Neuronal stem cell (in vitro differentiated cells): ENCODE data around the gene ERC2.

ENCODE experiments used
- DNase-seq: peaks from one replicate; pipeline ENCODE4 v3.0.0-alpha.2; 2013; ENCODE audit warnings: low spot score
- H2AFZ ChIP-seq: one replicate; pipeline ENCODE4 v1.6.1; 2013; ENCODE audit warnings: mild to moderate bottlenecking, low read length, inconsistent platforms
- H2AK5ac ChIP-seq: 2 replicates; pipeline ENCODE4 v1.6.1; 2013; ENCODE audit warnings: low read depth, mild to moderate bottlenecking, inconsistent platforms, low read length, moderate library complexity, mixed read lengths
- H2BK120ac ChIP-seq: 2 replicates; pipeline ENCODE4 v1.6.1; 2013; ENCODE audit warnings: low read depth, mild to moderate bottlenecking, inconsistent platforms, low read length, moderate library complexity, mixed read lengths
- H2BK12ac ChIP-seq: one replicate; pipeline ENCODE4 v1.6.1; 2013; ENCODE audit warnings: low read length, inconsistent platforms
- H2BK15ac ChIP-seq: 2 replicates; pipeline ENCODE4 v1.6.1; 2013; ENCODE audit warnings: mild to moderate bottlenecking, low read length, inconsistent platforms, mixed read lengths
- H2BK5ac ChIP-seq: one replicate; pipeline ENCODE4 v1.6.1; 2013; ENCODE audit warnings: inconsistent platforms, mild to moderate bottlenecking, low read length, moderate library complexity
- H3K14ac ChIP-seq: one replicate; pipeline ENCODE4 v1.6.1; 2013; ENCODE audit warnings: low read length, inconsistent platforms
- H3K18ac ChIP-seq: 2 replicates; pipeline ENCODE4 v1.6.1; 2013; ENCODE audit warnings: low read length, inconsistent platforms
- H3K23ac ChIP-seq: 2 replicates; pipeline ENCODE4 v1.6.1; 2013; ENCODE audit warnings: low read depth, mild to moderate bottlenecking, mixed read lengths, low read length, inconsistent platforms; ENCODE audit not compliant: poor library complexity
- H3K27ac ChIP-seq: replicated peaks from 3 replicates; pipeline ENCODE4 v1.5.1; 2013; ENCODE audit warnings: low read length, inconsistent platforms
- H3K27me3 ChIP-seq, 3 experiments: 2 replicates each; pipeline ENCODE4 v1.6.1; 2013; ENCODE audit warnings: low read length in 3 of 3, mild to moderate bottlenecking in 2 of 3, inconsistent platforms in 1 of 3, low read depth in 1 of 3, mixed read lengths in 1 of 3, moderate library complexity in 1 of 3; ENCODE audit not compliant: control insufficient read depth in 3 of 3, insufficient read depth in 3 of 3
- H3K36me3 ChIP-seq, 2 donors: replicated peaks in 1 of 2; 2 replicates each; pipeline ENCODE4 v1.6.1; 2013; ENCODE audit warnings: low read length in 2 of 2; ENCODE audit not compliant: control insufficient read depth in 2 of 2, insufficient read depth in 2 of 2
- H3K4ac ChIP-seq: 2 replicates; pipeline ENCODE4 v1.6.1; 2013; ENCODE audit warnings: inconsistent platforms, mild to moderate bottlenecking, low read length, moderate library complexity
- H3K4me1 ChIP-seq, 2 donors: 1 replicate in 1 of 2; 2 replicates in 1 of 2; pipeline ENCODE4 v1.6.1; 2013; ENCODE audit warnings: low read length in 2 of 2, low read depth in 1 of 2; ENCODE audit not compliant: control insufficient read depth in 2 of 2, insufficient read depth in 1 of 2
- H3K4me2 ChIP-seq: one replicate; pipeline ENCODE4 v1.6.1; 2013; ENCODE audit warnings: mild to moderate bottlenecking, low read length, inconsistent platforms; ENCODE audit not compliant: insufficient read depth, poor library complexity, severe bottlenecking
- H3K4me3 ChIP-seq, 2 donors: 2 replicates each; pipeline ENCODE4 v1.5.1; 2013; ENCODE audit warnings: low read length in 2 of 2, mild to moderate bottlenecking in 2 of 2, inconsistent platforms in 1 of 2, moderate library complexity in 1 of 2
- H3K79me1 ChIP-seq: one replicate; pipeline ENCODE4 v1.6.1; 2013; ENCODE audit warnings: low read depth, mild to moderate bottlenecking, inconsistent platforms, low read length, moderate library complexity
- H3K9ac ChIP-seq: one replicate; pipeline ENCODE4 v1.6.1; 2013; ENCODE audit warnings: mild to moderate bottlenecking, low read depth, low read length, inconsistent platforms; ENCODE audit not compliant: poor library complexity
- H3K9me3 ChIP-seq, 2 donors: replicated peaks in 1 of 2; 2 replicates each; pipeline versions ENCODE3 to v1.6.1; 2013; ENCODE audit warnings: low read length in 2 of 2, mild to moderate bottlenecking in 2 of 2, inconsistent platforms in 1 of 2, low read depth in 1 of 2, mixed read lengths in 1 of 2, moderate library complexity in 1 of 2; ENCODE audit not compliant: control insufficient read depth in 2 of 2, insufficient read depth in 1 of 2
- H4K8ac ChIP-seq: one replicate; pipeline ENCODE4 v1.6.1; 2013; ENCODE audit warnings: low read depth, mild to moderate bottlenecking, inconsistent platforms, low read length, moderate library complexity
- H4K91ac ChIP-seq: one replicate; pipeline ENCODE4 v1.6.1; 2013; ENCODE audit warnings: low read length, low read depth, mild to moderate bottlenecking, inconsistent platforms; ENCODE audit not compliant: poor library complexity
- whole genome bisulfite sequencing, 2 donors: extraction: QIAGEN DNeasy Blood & Tissue Kit; methylation state at CpG; one replicate each; pipeline ENCODE4 v1.1.7; 2013; ENCODE audit warnings: missing lambda C conversion rate in 2 of 2, mixed read lengths in 1 of 2; ENCODE audit not compliant: insufficient read length in 2 of 2, insufficient replicate concordance in 1 of 2; ENCODE audit errors: extremely low coverage in 2 of 2; 5-methylcytosine and 5-hydroxymethylcytosine counted together

Gene ERC2

GRCh38 chr3:56115199-56115598 lies 353.1 kb downstream of the ERC2 start:
- Histone ChIP-seq H3K27ac (no peak overlapping the region), H3K9me3 (peaks cover 0 to 13% of the 10 kb centered on the region in 2 donors), H2BK5ac (no peak overlapping the region), H3K79me1 (no peaks in the 10 kb centered on the region), H4K8ac (no peak overlapping the region), H3K14ac (no peak overlapping the region), H2BK12ac (no peak overlapping the region), H2AK5ac (no peak overlapping the region), H2BK120ac (no peak overlapping the region), H3K18ac (no peak overlapping the region), H3K23ac (no peak overlapping the region), H2BK15ac (no peak overlapping the region), H2AFZ (no peak overlapping the region), H3K4ac (no peak overlapping the region), H3K27me3 (no peaks in the 10 kb centered on the region), H3K4me2 (no peak overlapping the region), H3K9ac (no peak overlapping the region), H3K4me1 (peaks cover 9 to 15% of the 10 kb centered on the region in 2 donors), H3K36me3 (no peaks in the 10 kb centered on the region), H3K4me3 (no peak overlapping the region), H4K91ac (no peak overlapping the region)
- DNase-seq, result no peak
- no CpG with 5 or more reads among the region's 2 CpGs for WGBS, 2 donors

- Histone ChIP-seq H3K4me2 (no peak overlapping the region), H3K4me3 (no peak overlapping the region), H3K18ac (no peak overlapping the region), H2AK5ac (no peak overlapping the region), H3K9ac (no peak overlapping the region), H4K8ac (no peak overlapping the region), H3K27ac (no peak overlapping the region), H2BK5ac (no peak overlapping the region), H4K91ac (no peak overlapping the region), H3K9me3 (peaks cover 0 to 13% of the 10 kb centered on the region in 2 donors), H3K36me3 (no peaks in the 10 kb centered on the region), H3K4me1 (peaks cover 9 to 15% of the 10 kb centered on the region in 2 donors), H2BK15ac (no peak overlapping the region), H3K27me3 (no peaks in the 10 kb centered on the region), H2BK120ac (no peak overlapping the region), H3K79me1 (no peaks in the 10 kb centered on the region), H3K4ac (no peak overlapping the region), H2BK12ac (no peak overlapping the region), H3K23ac (no peak overlapping the region), H3K14ac (no peak overlapping the region), H2AFZ (no peak overlapping the region)
- WGBS, 2 donors, result no CpG with 5 or more reads among the region's 2 CpGs
- no peak for DNase-seq
Observed at GRCh38 chr3:56113908-56114307, 354.4 kb downstream of the ERC2 start.

- no peak overlapping the region for H2AFZ ChIP-seq
Observed at GRCh38 chr3:56113231-56113630, 355.0 kb downstream of the ERC2 start.

GRCh38 chr3:56111606-56112304 lies 356.5 kb downstream of the ERC2 start:
- no peaks in the 10 kb centered on the region for H3K79me1 ChIP-seq
- no peak overlapping the region for H4K91ac ChIP-seq
- no peak overlapping the region for H2BK5ac ChIP-seq
- no peak overlapping the region for H2BK12ac ChIP-seq
- H3K23ac ChIP-seq, result no peak overlapping the region
- DNase-seq, result no peak
- no peak overlapping the region for H4K8ac ChIP-seq
- H3K18ac ChIP-seq, result no peak overlapping the region
- no peak overlapping the region for H3K4ac ChIP-seq
- no peak overlapping the region for H3K9ac ChIP-seq
- no peak overlapping the region for H2BK120ac ChIP-seq
- H3K4me1 ChIP-seq, result peaks cover 9 to 15% of the 10 kb centered on the region in 2 donors
- no peak overlapping the region for H2BK15ac ChIP-seq
- no peak overlapping the region for H3K14ac ChIP-seq
- H3K4me2 ChIP-seq, result no peak overlapping the region
- no peak overlapping the region for H2AK5ac ChIP-seq
- no CpG with 5 or more reads among the region's 3 CpGs for WGBS, 2 donors
- H3K4me3 ChIP-seq, result no peak overlapping the region
- H3K36me3 ChIP-seq, result no peaks in the 10 kb centered on the region
- no peaks in the 10 kb centered on the region for H3K27me3 ChIP-seq
- peak overlapping the region; percentile 43 for H2AFZ ChIP-seq
- H3K27ac ChIP-seq, result no peak overlapping the region
- peaks cover 0 to 13% of the 10 kb centered on the region in 2 donors for H3K9me3 ChIP-seq

More at GRCh38 chr3:56113231-56113630, 355.0 kb downstream of the ERC2 start:
- Histone ChIP-seq H4K91ac (no peak overlapping the region), H3K79me1 (no peaks in the 10 kb centered on the region), H4K8ac (no peak overlapping the region), H3K36me3 (no peaks in the 10 kb centered on the region), H3K4me1 (peaks cover 9 to 15% of the 10 kb centered on the region in 2 donors), H3K27ac (no peak overlapping the region), H3K27me3 (no peaks in the 10 kb centered on the region), H2BK5ac (no peak overlapping the region), H2BK120ac (no peak overlapping the region), H3K4ac (no peak overlapping the region), H2AK5ac (no peak overlapping the region), H3K9ac (no peak overlapping the region), H3K4me2 (no peak overlapping the region), H3K9me3 (peaks cover 0 to 13% of the 10 kb centered on the region in 2 donors), H3K14ac (no peak overlapping the region), H2BK12ac (no peak overlapping the region), H2BK15ac (no peak overlapping the region), H3K23ac (no peak overlapping the region), H3K18ac (no peak overlapping the region), H3K4me3 (no peak overlapping the region)
- no peak for DNase-seq
- WGBS, 2 donors, result no CpG with 5 or more reads among the region's 1 CpG
